ENCODE results near the gene TRABD2B.

DNA sequence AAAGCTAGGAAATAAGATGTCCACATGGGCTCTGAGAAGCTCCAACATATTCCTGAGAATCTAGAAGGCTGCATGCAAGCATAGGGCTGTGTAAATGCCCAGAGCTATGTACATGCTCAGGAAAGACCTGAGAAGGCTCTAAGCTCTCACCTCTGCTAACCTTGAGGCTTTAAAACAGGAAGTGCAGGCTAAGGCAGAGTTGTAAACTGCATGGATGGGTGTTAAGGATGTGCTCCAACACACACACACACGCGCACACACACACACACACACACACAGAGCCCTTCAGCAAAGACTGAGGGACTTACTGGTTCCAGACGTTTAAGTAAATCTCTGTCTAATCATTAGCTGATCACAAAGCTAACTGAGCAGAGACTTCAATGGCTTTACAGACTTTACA, 162.9 kb downstream of the TRABD2B start:
- no peak for TF ChIP-seq CTCF (IDR thresholded peaks at IDR 0.05; ENCODE audit: poor library complexity)
- TF ChIP-seq EZH2 (IDR thresholded peaks at IDR 0.05; ENCODE audit: borderline replicate concordance): no peak
- TF ChIP-seq EZH2phosphoT487 (IDR thresholded peaks at IDR 0.05; ENCODE audit: low read depth, severe bottlenecking, unreplicated experiment): no peak

All from hepatocyte (in vitro differentiated cells).